Tibial nerve (tissue), 4 donors: Measurements from ENCODE around the gene ULBP3. TPM values are rescaled to one million over a fixed set of nuclear protein-coding genes. Genes with fewer than 3 reads are reported as not detected.
A peak's percentile ranks its signal among the peaks of the same experiment; 100 is the strongest.

Source experiments
- DNase-seq, 2 donors: peaks; one replicate each; pipeline ENCODE4 v3.0.0-alpha.2; 2019; ENCODE audit warnings: low spot score in 2 of 2
- H3K27ac ChIP-seq, 4 donors: fragments of 200-600 bp; sonication (generic) in 3 of 4; one replicate each; pipeline ENCODE4 v1.5.1; 2017 to 2019; ENCODE audit warnings: mild to moderate bottlenecking in 1 of 4
- H3K27me3 ChIP-seq, 2 donors: fragments of 200-600 bp; sonication (generic) in 1 of 2; one replicate each; pipeline versions ENCODE4 v1.5.1 to v1.6.0; 2017 to 2019
- H3K36me3 ChIP-seq, 3 donors: fragments of 200-600 bp; sonication (generic); one replicate each; pipeline ENCODE4 v1.5.1; 2018 to 2019
- H3K4me1 ChIP-seq, 4 donors: fragments of 200-600 bp; sonication (generic) in 3 of 4; one replicate each; pipeline ENCODE4 v1.5.1; 2017 to 2019
- H3K4me3 ChIP-seq, 4 donors: fragments of 200-600 bp; sonication (generic) in 3 of 4; one replicate each; pipeline ENCODE4 v1.5.1; 2017 to 2019; ENCODE audit warnings: mild to moderate bottlenecking in 1 of 4, moderate library complexity in 1 of 4
- H3K9me3 ChIP-seq, 4 donors: fragments of 200-600 bp; sonication (generic) in 3 of 4; one replicate each; pipeline ENCODE4 v1.5.1; 2017 to 2019
- CTCF ChIP-seq, 5 experiments: fragments of 200-600 bp in 3 of 5; fragments of 450-650 bp in 2 of 5; sonication (generic) in 3 of 5; IDR thresholded peaks; one replicate each; pipeline ENCODE4 v1.5.1; 2016 to 2019; ENCODE audit warnings: antibody characterized with exemption in 5 of 5, mild to moderate bottlenecking in 3 of 5, moderate library complexity in 2 of 5
- EP300 ChIP-seq, 2 donors: sonication (generic); formaldehyde crosslinking; IDR thresholded peaks; one replicate each; pipeline ENCODE4 v1.6.1; 2017; ENCODE audit warnings: antibody characterized with exemption in 2 of 2, mild to moderate bottlenecking in 1 of 2
- POLR2A ChIP-seq, 2 donors: fragments of 450-650 bp; IDR thresholded peaks; one replicate each; pipeline ENCODE4 v1.6.1; 2017; ENCODE audit warnings: antibody characterized with exemption in 2 of 2, mild to moderate bottlenecking in 2 of 2, moderate library complexity in 2 of 2
- WGBS, 2 donors: methylation state at CpG; one replicate each; pipeline ENCODE4 v1.1.5; 2018; 5-methylcytosine and 5-hydroxymethylcytosine counted together
- total RNA-seq, 4 donors: library from RNA; depleted of rRNA; stranded (reverse); fragments of >200 nt; gene quantifications; one replicate each; pipeline ENCODE4 v1.1.0, GENCODE V29; 2016

Gene ULBP3
- total RNA-seq, 4 donors from 2014 or later: 3.1 to 5.4 TPM; not detected in 2

- Histone ChIP-seq H3K4me3 (no peak overlapping the region), H3K27ac (no peak overlapping the region), H3K4me1 (no peaks in the 10 kb centered on the region), H3K27me3 (peaks cover 0 to 11% of the 10 kb centered on the region in 2 donors), H3K36me3 (no peaks in the 10 kb centered on the region), H3K9me3 (no peaks in the 10 kb centered on the region)
- no peak for TF ChIP-seq POLR2A (IDR thresholded peaks at IDR 0.05)
- no peak for TF ChIP-seq EP300 (IDR thresholded peaks at IDR 0.05)
- no peak for TF ChIP-seq CTCF (IDR thresholded peaks at IDR 0.05)
- no peak for DNase-seq
- 93% methylated on average over 1 of the region's 1 CpG for WGBS, 2 donors
Observed at GRCh38 chr6:150046943-150047342, 22.0 kb downstream of the ULBP3 start.

GRCh38 chr6:150044621-150045145 is 24.2 kb downstream of the ULBP3 start:
- Histone ChIP-seq H3K4me3 (no peak overlapping the region), H3K9me3 (no peaks in the 10 kb centered on the region), H3K36me3 (no peaks in the 10 kb centered on the region), H3K27me3 (peaks cover 0 to 27% of the 10 kb centered on the region in 2 donors), H3K27ac (no peak overlapping the region), H3K4me1 (no peaks in the 10 kb centered on the region)
- 90 to 94% methylated on average over 10 of the region's 10 CpGs for WGBS, 2 donors
- DNase-seq: no peak
- TF ChIP-seq CTCF (IDR thresholded peaks at IDR 0.05) (no peak), EP300 (IDR thresholded peaks at IDR 0.05) (no peak), POLR2A (IDR thresholded peaks at IDR 0.05) (no peak)

- Histone ChIP-seq H3K27me3 (peaks cover 0 to 36% of the 10 kb centered on the region in 2 donors), H3K9me3 (no peaks in the 10 kb centered on the region), H3K36me3 (no peaks in the 10 kb centered on the region), H3K4me1 (no peaks in the 10 kb centered on the region), H3K4me3 (no peak overlapping the region), H3K27ac (no peak overlapping the region)
- no peak for TF ChIP-seq CTCF (IDR thresholded peaks at IDR 0.05)
- TF ChIP-seq EP300 (IDR thresholded peaks at IDR 0.05): no peak
- TF ChIP-seq POLR2A (IDR thresholded peaks at IDR 0.05): no peak
- WGBS, 2 donors: 78 to 89% methylated on average over 18 to 19 of the region's 19 CpGs
- DNase-seq: no peak
Observed at GRCh38 chr6:150043501-150044412, 25.2 kb downstream of the ULBP3 start.

- no peak overlapping the region for H3K4me3 ChIP-seq
- no peak for TF ChIP-seq POLR2A (IDR thresholded peaks at IDR 0.05)
- no peak for TF ChIP-seq EP300 (IDR thresholded peaks at IDR 0.05)
- no peak overlapping the region for H3K27ac ChIP-seq
- H3K4me1 ChIP-seq: peaks cover 0 to 4% (median under 1%) of the 10 kb centered on the region in 4 donors
- 90 to 91% methylated on average over 13 of the region's 13 CpGs for WGBS, 2 donors
- H3K36me3 ChIP-seq: no peaks in the 10 kb centered on the region
- DNase-seq: no peak
- H3K9me3 ChIP-seq: no peaks in the 10 kb centered on the region
- H3K27me3 ChIP-seq: peaks cover 0 to 43% of the 10 kb centered on the region in 2 donors
Observed at GRCh38 chr6:150043096-150043495, 25.8 kb downstream of the ULBP3 start.

- H3K4me1 ChIP-seq: peaks cover 0 to 15% (median 9%) of the 10 kb centered on the region in 4 donors
- TF ChIP-seq CTCF (IDR thresholded peaks at IDR 0.05) (no peak), EP300 (IDR thresholded peaks at IDR 0.05) (no peak), POLR2A (IDR thresholded peaks at IDR 0.05) (no peak)
- H3K27me3 ChIP-seq: peaks cover 0 to 63% of the 10 kb centered on the region in 2 donors
- no peak for DNase-seq
- no peak overlapping the region for H3K27ac ChIP-seq
- no peaks in the 10 kb centered on the region for H3K9me3 ChIP-seq
- WGBS, 2 donors: 6 to 8% methylated on average over 21 of the region's 21 CpGs
- no peaks in the 10 kb centered on the region for H3K36me3 ChIP-seq
- H3K4me3 ChIP-seq: peak overlapping the region in 1 of 4 donors; percentile 31
Observed at GRCh38 chr6:150038202-150039062, 30.5 kb downstream of the ULBP3 start.
